ENCODE results near the gene PSMB7. TPM values are rescaled to one million over a fixed set of nuclear protein-coding genes. Genes with fewer than 3 reads are reported as not detected.

Gene PSMB7
- total RNA-seq, 5 donors from 2014 or later (not counting 1 experiment from before 2014, with no cell fraction given) = 62.6 to 75.8 (median 68.6) TPM

DNA sequence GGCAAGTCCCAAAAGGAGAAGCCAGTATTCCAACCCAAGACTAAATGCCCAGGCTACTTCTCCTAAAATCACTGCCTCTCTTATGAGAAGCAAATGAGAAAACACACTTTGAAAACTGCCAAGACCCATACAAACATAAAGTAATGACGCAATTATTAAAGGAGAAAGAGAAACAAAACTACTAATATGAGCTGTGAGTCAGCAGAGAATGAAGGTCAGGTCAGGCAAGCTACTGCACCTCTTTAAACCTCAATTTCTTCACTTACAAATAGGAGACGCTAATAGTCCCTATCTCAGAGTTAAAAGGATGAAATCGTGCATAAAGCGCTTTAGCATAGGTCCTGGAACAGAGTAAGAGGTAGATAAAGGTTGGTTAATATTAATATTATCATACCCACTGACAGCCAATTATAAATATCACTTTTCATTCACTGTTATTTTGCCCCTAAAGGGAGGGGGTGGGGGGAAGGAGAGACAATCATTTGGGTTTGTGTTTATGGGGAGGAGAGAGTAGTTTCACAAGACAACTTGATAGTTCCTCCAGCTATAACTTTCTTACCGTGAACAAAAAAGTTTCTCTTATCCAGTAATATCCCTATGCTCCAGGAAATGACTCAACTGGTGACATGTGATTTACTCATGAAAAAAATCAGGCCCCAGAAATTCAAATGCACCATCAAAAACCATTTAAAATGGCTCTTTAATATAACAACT is 3.6 kb downstream of the PSMB7 start:
- H3K4me3 Mint-ChIP-seq = no peak overlapping the region
- Histone ChIP-seq H3K27ac (ENCODE audit: low read length) (no peak overlapping the region), H3K4me1 (ENCODE audit: control insufficient read depth in 1 of 2, extremely low read depth in 1 of 2, insufficient read depth in 2 of 2, low read length in 2 of 2) (peaks cover 7 to 14% of the 10 kb centered on the region in 2 experiments), H3K4me3 (ENCODE audit: control insufficient read depth in 1 of 2, extremely low read depth in 1 of 2, low read length in 1 of 2) (no peak overlapping the region), H3K27me3 (replicated peaks in 1 of 2; ENCODE audit: control insufficient read depth in 2 of 2, extremely low read depth in 1 of 2, insufficient read depth in 2 of 2, low read length in 1 of 2) (no peaks in the 10 kb centered on the region), H3K36me3 (ENCODE audit: control insufficient read depth in 2 of 2, extremely low read depth in 1 of 2, insufficient read depth in 1 of 2, low read length in 1 of 2) (peaks cover 4 to 69% of the 10 kb centered on the region in 2 donors), H3K9me3 (no peaks in the 10 kb centered on the region)
- no peaks in the 10 kb centered on the region for H3K27me3 Mint-ChIP-seq
- H3K36me3 Mint-ChIP-seq = peaks cover 48% of the 10 kb centered on the region
- DNase-seq (no peak), ATAC-seq (replicated peaks in 1 of 4) (no peak)
- H3K4me1 Mint-ChIP-seq = peaks cover 37 to 53% (median 52%) of the 10 kb centered on the region in 3 donors
- CTCF ChIA-PET = no interaction called here
- peaks cover 0 to 3% (median 3%) of the 10 kb centered on the region in 3 donors for H3K9me3 Mint-ChIP-seq
- no peak overlapping the region for H3K27ac Mint-ChIP-seq
- POLR2A ChIA-PET = interaction anchor here in 1 of 2 donors (0.9 kb wide), 1 partner anchor 1089 kb away, joined by 3 read pairs; no protein-coding TSS in a partner anchor
- no CpG with 5 or more reads among the region's 5 CpGs for WGBS (ENCODE audit: insufficient coverage)

DNA sequence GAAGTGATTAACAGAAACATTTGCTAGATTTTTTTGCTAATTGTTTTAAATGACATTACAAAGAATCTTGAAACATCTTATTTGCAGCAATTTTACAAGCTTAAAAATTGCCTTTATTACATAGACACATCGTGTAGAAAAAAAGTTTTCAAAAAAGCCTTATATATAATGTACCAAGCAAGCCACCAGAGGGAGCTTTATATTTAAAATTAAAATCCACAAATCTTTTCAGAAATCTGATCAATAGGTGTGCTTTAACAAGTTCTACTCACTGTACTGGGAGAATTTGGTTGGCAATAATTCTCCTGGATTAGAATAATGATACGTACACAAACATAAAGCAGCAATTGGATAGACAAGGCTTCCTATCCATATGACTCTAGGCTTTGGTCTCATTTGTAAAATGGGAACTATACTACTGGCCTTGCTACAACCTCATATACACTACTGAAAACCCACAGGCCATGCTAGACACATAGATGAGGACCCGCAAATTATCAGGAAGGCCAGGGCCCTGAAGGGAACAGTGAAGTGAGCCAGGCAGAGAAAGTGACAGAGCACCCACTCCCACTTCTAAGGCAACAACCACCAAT is 4.8 kb downstream of the PSMB7 start:
- Mint-ChIP-seq H3K9me3 (peaks cover 0 to under 1% (median under 1%) of the 10 kb centered on the region in 3 donors), H3K27me3 (no peaks in the 10 kb centered on the region), H3K4me3 (no peak overlapping the region), H3K4me1 (peaks cover 43 to 53% (median 52%) of the 10 kb centered on the region in 3 donors), H3K36me3 (peaks cover 59% of the 10 kb centered on the region), H3K27ac (no peak overlapping the region)
- peaks cover 7 to 8% of the 10 kb centered on the region in 2 experiments for H3K4me1 ChIP-seq (ENCODE audit: control insufficient read depth in 1 of 2, extremely low read depth in 1 of 2, insufficient read depth in 2 of 2, low read length in 2 of 2)
- H3K36me3 ChIP-seq (ENCODE audit: control insufficient read depth in 2 of 2, extremely low read depth in 1 of 2, insufficient read depth in 1 of 2, low read length in 1 of 2) = peaks cover 10 to 81% of the 10 kb centered on the region in 2 donors
- ChIA-PET CTCF (interaction anchor here (0.8 to 1.1 kb wide), 2 partner anchors 10 to 127 kb away, joined by 5 read pairs; no protein-coding TSS in a partner anchor), POLR2A (interaction anchor here in 1 of 2 donors (0.7 kb wide), 1 partner anchor 99 kb away, joined by 8 read pairs; no protein-coding TSS in a partner anchor)
- H3K27ac ChIP-seq (ENCODE audit: low read length) = no peak overlapping the region
- DNase-seq (no peak), ATAC-seq (replicated peaks in 1 of 4) (no peak)
- WGBS (ENCODE audit: insufficient coverage) = no CpG with 5 or more reads among the region's 3 CpGs
- no peak overlapping the region for H3K4me3 ChIP-seq (ENCODE audit: control insufficient read depth in 1 of 2, extremely low read depth in 1 of 2, low read length in 1 of 2)
- H3K9me3 ChIP-seq = no peaks in the 10 kb centered on the region
- no peaks in the 10 kb centered on the region for H3K27me3 ChIP-seq (replicated peaks in 1 of 2; ENCODE audit: control insufficient read depth in 2 of 2, extremely low read depth in 1 of 2, insufficient read depth in 2 of 2, low read length in 1 of 2)

DNA sequence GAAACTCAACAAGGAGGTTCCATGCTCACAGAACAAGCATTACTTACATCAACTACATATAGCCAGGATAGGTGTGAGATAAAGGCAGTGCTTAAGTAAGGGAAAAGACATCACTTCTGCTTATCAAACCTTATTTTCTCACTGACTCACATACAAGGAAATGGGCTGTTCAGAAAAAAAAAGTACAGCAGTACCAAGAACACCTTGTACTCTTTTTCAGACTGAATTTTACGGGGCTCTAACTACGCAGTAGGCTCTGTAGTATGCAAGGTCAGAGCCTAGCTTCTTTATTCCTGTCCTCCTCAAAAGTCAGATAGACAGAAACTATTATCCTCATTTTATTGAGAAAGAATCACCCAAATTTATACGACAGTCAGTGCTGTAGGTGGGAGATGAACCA is 5.8 kb downstream of the PSMB7 start:
- Mint-ChIP-seq H3K9me3 (no peaks in the 10 kb centered on the region), H3K27me3 (no peaks in the 10 kb centered on the region), H3K4me1 (peaks cover 33 to 49% (median 46%) of the 10 kb centered on the region in 3 donors), H3K27ac (no peak overlapping the region), H3K4me3 (no peak overlapping the region), H3K36me3 (peaks cover 65% of the 10 kb centered on the region)
- ChIA-PET POLR2A (no interaction called here), CTCF (no interaction called here)
- ATAC-seq (replicated peaks in 1 of 4) (no peak), DNase-seq (no peak)
- WGBS (ENCODE audit: insufficient coverage) = 100% methylated on average over 2 of the region's 3 CpGs
- Histone ChIP-seq H3K4me3 (ENCODE audit: control insufficient read depth in 1 of 2, extremely low read depth in 1 of 2, low read length in 1 of 2) (no peak overlapping the region), H3K27ac (ENCODE audit: low read length) (no peak overlapping the region), H3K36me3 (ENCODE audit: control insufficient read depth in 2 of 2, extremely low read depth in 1 of 2, insufficient read depth in 1 of 2, low read length in 1 of 2) (peaks cover 10 to 87% of the 10 kb centered on the region in 2 donors), H3K27me3 (replicated peaks in 1 of 2; ENCODE audit: control insufficient read depth in 2 of 2, extremely low read depth in 1 of 2, insufficient read depth in 2 of 2, low read length in 1 of 2) (no peaks in the 10 kb centered on the region), H3K9me3 (no peaks in the 10 kb centered on the region), H3K4me1 (ENCODE audit: control insufficient read depth in 1 of 2, extremely low read depth in 1 of 2, insufficient read depth in 2 of 2, low read length in 2 of 2) (peaks cover under 1% of the 10 kb centered on the region in 2 experiments)

DNA sequence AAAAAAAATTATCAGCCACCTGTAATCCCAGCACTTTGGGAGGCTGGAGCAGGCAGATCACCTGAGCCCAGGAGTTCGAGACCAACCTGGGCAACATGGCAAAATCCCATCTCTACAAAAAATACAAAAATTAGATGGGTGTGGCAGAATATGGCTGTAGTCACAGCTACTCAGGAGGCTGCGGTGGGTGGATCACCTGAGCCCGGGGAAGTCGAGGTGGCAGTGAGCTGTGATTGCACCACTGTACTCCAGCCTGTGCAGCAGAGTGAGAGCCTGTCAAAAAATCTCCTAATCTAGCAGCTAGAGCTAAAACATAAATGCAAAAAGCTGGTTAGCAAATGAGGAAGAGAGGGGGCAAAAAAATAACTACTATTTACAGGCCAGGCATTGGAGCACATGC is 12.0 kb downstream of the PSMB7 start:
- CTCF ChIA-PET = no interaction called here
- Histone ChIP-seq H3K4me3 (ENCODE audit: control insufficient read depth in 1 of 2, extremely low read depth in 1 of 2, low read length in 1 of 2) (no peak overlapping the region), H3K27ac (ENCODE audit: low read length) (no peak overlapping the region), H3K9me3 (no peaks in the 10 kb centered on the region), H3K36me3 (ENCODE audit: control insufficient read depth in 2 of 2, extremely low read depth in 1 of 2, insufficient read depth in 1 of 2, low read length in 1 of 2) (peaks cover 10 to 74% of the 10 kb centered on the region in 2 donors), H3K4me1 (ENCODE audit: control insufficient read depth in 1 of 2, extremely low read depth in 1 of 2, insufficient read depth in 2 of 2, low read length in 2 of 2) (no peaks in the 10 kb centered on the region), H3K27me3 (replicated peaks in 1 of 2; ENCODE audit: control insufficient read depth in 2 of 2, extremely low read depth in 1 of 2, insufficient read depth in 2 of 2, low read length in 1 of 2) (no peaks in the 10 kb centered on the region)
- Mint-ChIP-seq H3K36me3 (peaks cover 62% of the 10 kb centered on the region), H3K9me3 (no peaks in the 10 kb centered on the region), H3K4me1 (peaks cover 44 to 56% (median 46%) of the 10 kb centered on the region in 3 donors), H3K27ac (no peak overlapping the region), H3K27me3 (no peaks in the 10 kb centered on the region), H3K4me3 (no peak overlapping the region)
- POLR2A ChIA-PET = interaction anchor here in 1 of 2 donors (0.6 kb wide), 1 partner anchor 41 kb away, joined by 3 read pairs; no protein-coding TSS in a partner anchor
- ATAC-seq (replicated peaks in 1 of 4) (no peak), DNase-seq (no peak)
- WGBS (ENCODE audit: insufficient coverage) = 100% methylated on average over 1 of the region's 4 CpGs

DNA sequence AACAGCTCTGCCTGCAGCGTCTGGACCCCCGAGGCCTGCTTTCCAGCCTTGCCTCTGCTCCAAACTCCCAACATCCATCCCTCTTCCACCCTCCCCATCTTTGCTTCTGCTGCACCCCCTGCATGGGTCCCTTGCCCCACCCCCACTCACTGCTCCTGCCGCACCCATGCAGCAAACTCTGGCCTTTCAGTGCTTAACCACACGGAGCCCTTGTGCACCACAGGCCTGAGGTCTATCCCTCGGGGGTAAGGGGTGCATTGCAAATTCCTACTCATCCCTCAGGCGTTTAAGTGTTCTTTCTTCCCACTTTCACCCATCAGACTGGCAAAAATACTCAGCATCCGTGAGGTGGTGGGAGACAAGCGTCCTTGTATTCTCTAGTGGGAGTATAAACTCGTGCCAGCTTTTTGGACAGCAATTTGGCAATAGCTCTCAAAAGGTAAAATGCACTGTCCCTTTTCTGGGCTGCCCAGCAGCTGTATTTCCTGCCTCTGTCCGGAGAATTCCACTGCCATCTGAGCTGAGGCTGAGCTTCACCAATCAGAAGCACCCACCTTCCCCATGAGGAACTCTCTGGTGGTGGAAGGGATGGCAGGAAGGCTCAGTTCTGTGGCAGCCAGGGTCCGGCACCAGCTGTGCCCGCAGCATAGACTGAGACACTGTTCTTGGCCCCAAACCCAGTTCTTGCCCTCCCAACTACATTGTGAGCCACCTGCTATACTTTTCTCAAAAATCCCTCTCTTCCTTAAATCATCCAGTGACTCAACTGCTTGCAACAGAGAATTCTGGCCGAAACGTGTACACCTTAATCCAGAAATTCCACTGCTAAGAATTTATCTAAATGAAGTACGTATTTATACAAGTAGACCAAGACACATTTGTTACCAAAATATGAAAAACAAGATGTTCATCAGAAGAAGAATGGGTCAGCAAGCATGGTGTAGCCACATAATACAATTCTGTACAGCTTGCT is 15.0 kb downstream of the PSMB7 start:
- Histone ChIP-seq H3K9me3 (no peaks in the 10 kb centered on the region), H3K4me1 (ENCODE audit: control insufficient read depth in 1 of 2, extremely low read depth in 1 of 2, insufficient read depth in 2 of 2, low read length in 2 of 2) (no peaks in the 10 kb centered on the region), H3K27me3 (replicated peaks in 1 of 2; ENCODE audit: control insufficient read depth in 2 of 2, extremely low read depth in 1 of 2, insufficient read depth in 2 of 2, low read length in 1 of 2) (no peaks in the 10 kb centered on the region), H3K36me3 (ENCODE audit: control insufficient read depth in 2 of 2, extremely low read depth in 1 of 2, insufficient read depth in 1 of 2, low read length in 1 of 2) (peaks cover 0 to 53% of the 10 kb centered on the region in 2 donors), H3K4me3 (ENCODE audit: control insufficient read depth in 1 of 2, extremely low read depth in 1 of 2, low read length in 1 of 2) (no peak overlapping the region), H3K27ac (ENCODE audit: low read length) (no peak overlapping the region)
- peaks cover 51% of the 10 kb centered on the region for H3K36me3 Mint-ChIP-seq
- no peaks in the 10 kb centered on the region for H3K9me3 Mint-ChIP-seq
- no peak overlapping the region for H3K4me3 Mint-ChIP-seq
- peaks cover 43 to 57% (median 45%) of the 10 kb centered on the region in 3 donors for H3K4me1 Mint-ChIP-seq
- no peak overlapping the region for H3K27ac Mint-ChIP-seq
- no peaks in the 10 kb centered on the region for H3K27me3 Mint-ChIP-seq
- WGBS (ENCODE audit: insufficient coverage) = 88% methylated on average over 8 of the region's 15 CpGs
- ChIA-PET CTCF (no interaction called here), POLR2A (interaction anchor here in 1 of 2 donors (0.5 kb wide), 1 partner anchor 1307 kb away, joined by 3 read pairs; no protein-coding TSS in a partner anchor)
- DNase-seq (no peak), ATAC-seq (replicated peaks in 1 of 4) (no peak)

Measured in T-cell (primary cell).